ENCODE data around the gene PNRC2.

The PNRC2 gene

GRCh38 chr1:23964235-23964668, 4.6 kb downstream of the PNRC2 start:
- Histone ChIP-seq H3K27me3 (ENCODE audit: low read length) (no peaks in the 10 kb centered on the region), H3K36me3 (ENCODE audit: low read length) (peaks cover 59% of the 10 kb centered on the region), H2AFZ (ENCODE audit: low read depth, low read length, severe bottlenecking) (no peak overlapping the region), H3K27ac (ENCODE audit: low read depth, low read length) (peak overlapping the region; percentile 67), H4K20me1 (ENCODE audit: low read depth, low read length) (peaks cover 48% of the 10 kb centered on the region), H3K9me3 (ENCODE audit: insufficient read depth, low read length) (no peaks in the 10 kb centered on the region), H3F3A (ENCODE audit: insufficient read depth) (peaks cover 87% of the 10 kb centered on the region), H3K79me2 (ENCODE audit: insufficient read depth, low read length) (peaks cover 40% of the 10 kb centered on the region), H3K4me2 (ENCODE audit: low read depth, low read length, poor library complexity, severe bottlenecking) (peak overlapping the region; percentile 24), H3K9me2 (replicated peaks; ENCODE audit: insufficient read depth, low read length) (no peaks in the 10 kb centered on the region), H3K4me3 (ENCODE audit: insufficient read depth, low read length, poor library complexity, severe bottlenecking) (no peak overlapping the region), H3K9ac (ENCODE audit: low read length) (no peak overlapping the region)
- TF ChIP-seq EZH2phosphoT487 (conservative IDR thresholded peaks at IDR 0.05; ENCODE audit: low read length) (no peak), CTCF (IDR thresholded peaks at IDR 0.05; ENCODE audit: insufficient read depth, low read length, poor library complexity, severe bottlenecking) (no peak)

GRCh38 chr1:23964790-23965740, 5.4 kb downstream of the PNRC2 start:
- peaks cover 92% of the 10 kb centered on the region for H3F3A ChIP-seq (ENCODE audit: insufficient read depth)

GRCh38 chr1:23966973-23967493, 7.4 kb downstream of the PNRC2 start:
- Histone ChIP-seq H3K79me2 (ENCODE audit: insufficient read depth, low read length) (peaks cover 36% of the 10 kb centered on the region), H3K27ac (ENCODE audit: low read depth, low read length) (no peak overlapping the region)

More at GRCh38 chr1:23964790-23965740, 5.4 kb downstream of the PNRC2 start:
- no peaks in the 10 kb centered on the region for H3K27me3 ChIP-seq (ENCODE audit: low read length)
- H3K9ac ChIP-seq (ENCODE audit: low read length), result no peak overlapping the region
- H3K9me3 ChIP-seq (ENCODE audit: insufficient read depth, low read length), result no peaks in the 10 kb centered on the region
- no peak overlapping the region for H3K4me3 ChIP-seq (ENCODE audit: insufficient read depth, low read length, poor library complexity, severe bottlenecking)
- H3K4me2 ChIP-seq (ENCODE audit: low read depth, low read length, poor library complexity, severe bottlenecking), result peak overlapping the region; percentile 24
- H3K27ac ChIP-seq (ENCODE audit: low read depth, low read length), result peak overlapping the region; percentile 67
- TF ChIP-seq CTCF (IDR thresholded peaks at IDR 0.05; ENCODE audit: insufficient read depth, low read length, poor library complexity, severe bottlenecking) (no peak), EZH2phosphoT487 (conservative IDR thresholded peaks at IDR 0.05; ENCODE audit: low read length) (no peak)
- H3K9me2 ChIP-seq (replicated peaks; ENCODE audit: insufficient read depth, low read length), result no peaks in the 10 kb centered on the region
- peaks cover 35% of the 10 kb centered on the region for H3K79me2 ChIP-seq (ENCODE audit: insufficient read depth, low read length)
- peaks cover 67% of the 10 kb centered on the region for H3K36me3 ChIP-seq (ENCODE audit: low read length)
- peaks cover 51% of the 10 kb centered on the region for H4K20me1 ChIP-seq (ENCODE audit: low read depth, low read length)
- H2AFZ ChIP-seq (ENCODE audit: low read depth, low read length, severe bottlenecking), result no peak overlapping the region

More at GRCh38 chr1:23966973-23967493, 7.4 kb downstream of the PNRC2 start:
- Histone ChIP-seq H3K4me2 (ENCODE audit: low read depth, low read length, poor library complexity, severe bottlenecking) (no peak overlapping the region), H3K36me3 (ENCODE audit: low read length) (peaks cover 67% of the 10 kb centered on the region), H3K9me3 (ENCODE audit: insufficient read depth, low read length) (no peaks in the 10 kb centered on the region), H2AFZ (ENCODE audit: low read depth, low read length, severe bottlenecking) (no peak overlapping the region), H3K9ac (ENCODE audit: low read length) (no peak overlapping the region), H3F3A (ENCODE audit: insufficient read depth) (peaks cover 89% of the 10 kb centered on the region), H4K20me1 (ENCODE audit: low read depth, low read length) (peaks cover 50% of the 10 kb centered on the region), H3K9me2 (replicated peaks; ENCODE audit: insufficient read depth, low read length) (no peaks in the 10 kb centered on the region), H3K27me3 (ENCODE audit: low read length) (no peaks in the 10 kb centered on the region), H3K4me3 (ENCODE audit: insufficient read depth, low read length, poor library complexity, severe bottlenecking) (no peak overlapping the region)
- TF ChIP-seq CTCF (IDR thresholded peaks at IDR 0.05; ENCODE audit: insufficient read depth, low read length, poor library complexity, severe bottlenecking), result no peak
- TF ChIP-seq EZH2phosphoT487 (conservative IDR thresholded peaks at IDR 0.05; ENCODE audit: low read length), result no peak

Measured in SU-DHL-6 (cell line).